A673 (cell line): Measurements from ENCODE around the gene SOX6.

Source experiments
- CTCF ChIP-seq: fragments of 300-800, 200-600 bp; sonication (generic); conservative IDR thresholded peaks from 2 replicates; pipeline ENCODE4 v1.5.1; 2017; ENCODE audit warnings: low read depth, mild to moderate bottlenecking, antibody characterized with exemption, low read length, moderate library complexity, mixed read lengths
- EZH2 ChIP-seq: fragments of 200-600 bp; sonication (generic); IDR thresholded peaks from 2 replicates; pipeline ENCODE4 v1.6.1; 2017; ENCODE audit warnings: borderline replicate concordance, low read depth, mild to moderate bottlenecking, mixed read lengths, antibody characterized with exemption, low read length; ENCODE audit not compliant: poor library complexity, severe bottlenecking

- TF ChIP-seq CTCF (no peak), EZH2 (no peak)
Observed at GRCh38 chr11:16378906-16379305, 22.6 kb upstream of the SOX6 start.
